Stimulated activated CD8-positive, alpha-beta memory T cell treated with anti-CD3 and anti-CD28 coated beads, Interleukin-12 subunit alpha, Interleukin-12 subunit beta, amount 100 ng/mL, for 1 hour (primary cell): ENCODE data around the gene MSH4.
"Not testable (repeated sequence)": the region's sequence is repeated elsewhere in the genome, so short reads cannot be mapped to it uniquely, and the experiment has no call there.

Experiments
- DNase-seq: peaks from one replicate; pipeline ENCODE4 v3.0.0-alpha.2; 2020; ENCODE audit warnings: low read depth

The MSH4 gene

DNA sequence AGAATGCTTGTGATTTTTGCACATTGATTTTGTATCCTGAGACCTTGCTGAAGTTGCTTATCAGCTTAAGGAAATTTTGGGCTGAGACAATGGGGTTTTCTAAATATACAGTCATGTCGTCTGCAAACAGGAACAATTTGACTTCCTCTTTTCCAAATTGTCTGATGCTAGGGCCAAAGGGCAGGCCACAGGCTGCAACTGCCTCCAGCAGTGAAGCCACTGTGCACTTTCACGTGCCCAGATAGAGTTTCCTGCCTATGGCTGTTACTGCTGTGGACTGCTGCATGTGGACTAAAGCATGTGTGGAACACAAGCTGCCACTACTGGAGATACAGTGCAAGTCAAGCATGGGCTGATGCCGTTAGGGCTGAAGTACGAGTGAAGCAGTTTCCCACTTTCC is 146.4 kb downstream of the MSH4 start:
- DNase-seq = not testable (repeated sequence)

DNA sequence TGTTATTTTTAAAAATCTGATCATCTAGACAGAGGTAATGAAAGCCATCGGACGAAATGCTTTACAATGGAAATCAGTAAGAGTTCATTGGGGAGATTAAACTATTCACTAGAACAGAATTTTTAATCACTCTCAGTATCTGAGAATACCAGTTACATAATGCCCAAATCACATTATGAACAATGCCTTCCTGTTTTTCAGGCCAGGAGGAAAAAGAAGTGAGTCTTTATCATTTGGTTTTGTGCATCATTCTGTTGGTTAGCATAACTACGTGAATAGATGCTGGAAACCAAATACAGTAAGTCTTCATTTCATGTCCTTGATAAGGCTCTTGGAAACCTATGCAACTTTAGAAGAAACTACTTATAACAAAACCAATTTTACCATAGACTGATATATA is 153.5 kb downstream of the MSH4 start:
- no peak for DNase-seq

DNA sequence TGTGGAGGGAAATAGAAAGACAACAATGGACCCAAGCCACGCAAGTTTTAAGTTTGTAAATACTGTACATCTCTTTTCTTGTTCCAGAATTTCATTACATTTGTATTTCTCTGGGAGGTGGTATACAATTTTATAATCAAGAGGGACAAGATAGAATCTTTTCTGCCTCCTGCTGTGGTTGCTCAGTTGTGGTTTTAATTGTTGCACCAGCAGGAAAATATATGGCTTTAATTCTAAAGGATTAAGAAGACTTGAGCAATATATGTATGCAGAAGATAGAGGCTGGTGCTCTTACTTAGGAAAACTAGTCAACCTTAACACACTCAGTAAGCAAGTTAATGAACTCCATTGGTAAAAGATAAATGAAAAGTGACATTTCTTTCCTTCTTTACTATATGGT is 155.3 kb downstream of the MSH4 start:
- DNase-seq = no peak

DNA sequence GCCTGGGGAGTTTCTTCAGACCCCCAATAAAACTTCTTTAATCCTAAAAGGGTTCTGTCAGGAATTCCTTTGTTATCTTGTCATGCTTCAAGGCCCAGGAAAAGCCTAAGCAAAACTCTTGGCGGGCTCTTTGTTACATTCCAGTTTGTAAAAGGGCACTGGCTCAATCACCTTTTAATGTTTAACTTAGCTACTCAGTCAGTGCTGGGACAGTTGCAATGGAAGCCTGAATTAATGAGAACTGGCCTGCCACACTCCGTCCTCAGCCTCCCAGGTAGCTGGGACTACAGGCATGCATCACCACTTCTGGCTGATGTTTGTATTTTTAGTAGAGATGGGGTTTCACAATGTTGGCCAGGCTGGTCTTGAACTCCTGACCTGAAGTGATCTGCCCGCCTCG is 156.8 kb downstream of the MSH4 start:
- DNase-seq = no peak

DNA sequence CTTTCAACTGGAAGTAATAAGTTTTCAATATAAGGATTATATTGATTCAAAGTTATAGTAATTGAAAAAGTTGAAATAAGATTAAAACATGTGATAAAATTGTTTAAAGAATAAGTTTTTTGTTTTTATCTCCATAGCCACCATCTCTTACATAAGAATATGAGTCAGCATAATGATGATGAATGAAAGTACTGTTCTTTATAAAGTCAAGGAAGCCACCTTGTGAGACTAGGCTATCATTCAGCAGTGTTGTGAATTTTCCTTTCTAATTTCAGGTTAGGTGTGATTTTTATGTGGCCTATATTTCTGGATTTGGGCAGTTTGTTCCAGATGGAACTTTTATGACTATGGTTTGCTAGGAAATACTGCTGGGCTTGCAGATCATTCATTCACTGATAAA is 157.9 kb downstream of the MSH4 start:
- no peak for DNase-seq
